H1 (cell line): ENCODE data around the gene ETFBKMT. TPM values are rescaled to one million over a fixed set of nuclear protein-coding genes. Genes with fewer than 3 reads are reported as not detected.

ENCODE experiments used
- CTCF ChIA-PET: fragments of 300-600 bp; sonication (Branson Sonifier 250); formaldehyde crosslinking; loops from one replicate; lab custom pipeline; 2021; ENCODE audit not compliant: partially characterized antibody; lab: Charles Lee
- POLR2A ChIA-PET: fragments of 300-600 bp; sonication (Branson Sonifier 250); formaldehyde crosslinking; loops from one replicate; lab custom pipeline; 2021; ENCODE audit warnings: inconsistent platforms; ENCODE audit not compliant: partially characterized antibody; lab: Charles Lee
- DNase-seq, 2 experiments: peaks; one replicate each; pipeline versions ENCODE4 v3.0.0 to v3.0.0-alpha.2; 2010 to 2022; ENCODE audit warnings: low spot score in 2 of 2, low read depth in 1 of 2, mixed read lengths in 1 of 2
- FAIRE-seq: peaks from 2 replicates; lab custom pipeline; 2011; peaks lifted over from hg19 to GRCh38; lab: Jason Lieb, UNC
- H2AFZ ChIP-seq: 2 replicates; pipeline ENCODE4 v1.8.1; 2012; ENCODE audit warnings: low read length, inconsistent platforms
- H2AK5ac ChIP-seq: 2 replicates; pipeline ENCODE4 v1.6.1; 2013; ENCODE audit warnings: low read depth, low read length
- H2BK120ac ChIP-seq: replicated peaks from 2 replicates; pipeline ENCODE3; 2013; ENCODE audit warnings: low read depth, low read length, inconsistent platforms
- H2BK12ac ChIP-seq: 2 replicates; pipeline ENCODE4 v1.6.1; 2013; ENCODE audit warnings: low read depth, low read length
- H2BK15ac ChIP-seq: 2 replicates; pipeline ENCODE4 v1.6.1; 2013; ENCODE audit warnings: low read length
- H2BK20ac ChIP-seq: 2 replicates; pipeline ENCODE4 v1.6.1; 2013; ENCODE audit warnings: low read length
- H2BK5ac ChIP-seq: 2 replicates; pipeline ENCODE4 v1.6.1; 2013; ENCODE audit warnings: low read depth, low read length
- H3K14ac ChIP-seq: 2 replicates; pipeline ENCODE4 v1.6.1; 2013; ENCODE audit warnings: inconsistent platforms; ENCODE audit not compliant: insufficient read length
- H3K18ac ChIP-seq: 2 replicates; pipeline ENCODE4 v1.6.1; 2013; ENCODE audit warnings: low read length; ENCODE audit errors: extremely low read depth
- H3K23ac ChIP-seq: 2 replicates; pipeline ENCODE4 v1.6.1; 2013; ENCODE audit warnings: inconsistent platforms; ENCODE audit not compliant: insufficient read length
- H3K23me2 ChIP-seq: 2 replicates; pipeline ENCODE4 v1.6.1; 2013; ENCODE audit warnings: low read depth, low read length
- H3K27ac ChIP-seq: 2 replicates; pipeline ENCODE4 v1.6.1; 2011; ENCODE audit warnings: low read depth, low read length, inconsistent platforms
- H3K27me3 ChIP-seq, 4 experiments: replicated peaks in 1 of 4; 1 replicate in 1 of 4; 2 replicates in 3 of 4; pipeline versions ENCODE4 v1.6.1 to v1.8.1; 2011 to 2013; ENCODE audit warnings: low read length in 3 of 4, mild to moderate bottlenecking in 3 of 4, inconsistent platforms in 2 of 4, mixed read lengths in 2 of 4, moderate library complexity in 1 of 4; ENCODE audit not compliant: control insufficient read depth in 3 of 4, insufficient read depth in 3 of 4; ENCODE audit errors: extremely low read depth in 1 of 4
- H3K36me3 ChIP-seq, 4 experiments: 2 replicates each; pipeline versions ENCODE4 v1.6.1 to v1.8.1; 2011 to 2013; ENCODE audit warnings: mild to moderate bottlenecking in 4 of 4, low read length in 3 of 4, moderate library complexity in 2 of 4, control low read depth in 1 of 4, inconsistent platforms in 1 of 4; ENCODE audit not compliant: insufficient read depth in 4 of 4, control insufficient read depth in 2 of 4
- H3K4ac ChIP-seq: replicated peaks from 2 replicates; pipeline ENCODE3; 2013; ENCODE audit warnings: low read length, low read depth, mixed read lengths, inconsistent platforms; ENCODE audit not compliant: insufficient read length
- H3K4me1 ChIP-seq, 4 experiments: replicated peaks in 1 of 4; 1 replicate in 1 of 4; 2 replicates in 3 of 4; pipeline versions ENCODE4 v1.6.1 to v1.8.1; 2011 to 2013; ENCODE audit warnings: low read length in 3 of 4, inconsistent platforms in 2 of 4, mixed read lengths in 1 of 4; ENCODE audit not compliant: insufficient read depth in 4 of 4, control insufficient read depth in 3 of 4
- H3K4me2 ChIP-seq, 2 experiments: 2 replicates each; pipeline versions ENCODE4 v1.6.1 to v1.8.1; 2011 to 2013; ENCODE audit warnings: low read depth in 2 of 2, low read length in 2 of 2, control low read depth in 1 of 2, inconsistent platforms in 1 of 2, mild to moderate bottlenecking in 1 of 2; ENCODE audit not compliant: insufficient read depth in 1 of 2
- H3K4me3 ChIP-seq, 4 experiments: fragments of 200-600, 300-600 bp in 1 of 4; sonication (generic), shearing (Covaris generic), sonication (Bioruptor Twin) in 1 of 4; 2 replicates each; pipeline versions ENCODE4 v1.5.1 to v1.8.1; 2011 to 2016; ENCODE audit warnings: low read length in 4 of 4, low read depth in 3 of 4, control low read depth in 2 of 4, inconsistent platforms in 2 of 4, mild to moderate bottlenecking in 2 of 4, mixed read lengths in 1 of 4, moderate library complexity in 1 of 4; ENCODE audit not compliant: insufficient read depth in 2 of 4; ENCODE audit errors: extremely low read depth in 1 of 4
- H3K56ac ChIP-seq: replicated peaks from 2 replicates; pipeline ENCODE3; 2013; ENCODE audit warnings: low read depth, mild to moderate bottlenecking, mixed read lengths, low read length, inconsistent platforms; ENCODE audit not compliant: insufficient read length
- H3K79me1 ChIP-seq: 2 replicates; pipeline ENCODE4 v1.6.1; 2013; ENCODE audit warnings: low read depth, low read length, control low read depth
- H3K79me2 ChIP-seq, 2 experiments: 2 replicates each; pipeline versions ENCODE4 v1.6.1 to v1.8.1; 2012 to 2013; ENCODE audit warnings: low read length in 2 of 2, mild to moderate bottlenecking in 2 of 2, inconsistent platforms in 1 of 2; ENCODE audit not compliant: insufficient read depth in 2 of 2, control insufficient read depth in 1 of 2
- H3K9ac ChIP-seq, 4 experiments: replicated peaks in 1 of 4; 1 replicate in 1 of 4; 2 replicates in 3 of 4; pipeline versions ENCODE4 v1.6.1 to v1.8.1; 2011 to 2013; ENCODE audit warnings: low read depth in 3 of 4, low read length in 3 of 4, control low read depth in 2 of 4, mild to moderate bottlenecking in 2 of 4, moderate library complexity in 2 of 4, inconsistent platforms in 1 of 4; ENCODE audit errors: extremely low read depth in 1 of 4
- H3K9me3 ChIP-seq, 2 experiments: 2 replicates each; pipeline versions ENCODE4 v1.6.1 to v1.8.1; 2012 to 2013; ENCODE audit warnings: mild to moderate bottlenecking in 2 of 2, moderate library complexity in 2 of 2, control low read depth in 1 of 2, inconsistent platforms in 1 of 2, low read depth in 1 of 2, low read length in 1 of 2, mixed read lengths in 1 of 2; ENCODE audit not compliant: insufficient read depth in 2 of 2
- H4K20me1 ChIP-seq, 2 experiments: replicated peaks in 1 of 2; 2 replicates each; pipeline versions ENCODE3 to v1.8.1; 2011 to 2013; ENCODE audit warnings: inconsistent platforms in 2 of 2, low read length in 2 of 2, mild to moderate bottlenecking in 1 of 2; ENCODE audit not compliant: insufficient read depth in 2 of 2, control insufficient read depth in 1 of 2
- H4K5ac ChIP-seq: 2 replicates; pipeline ENCODE4 v1.6.1; 2013; ENCODE audit warnings: low read length, low read depth, mixed read lengths, inconsistent platforms; ENCODE audit not compliant: insufficient read length
- H4K8ac ChIP-seq: 2 replicates; pipeline ENCODE4 v1.8.0; 2013; ENCODE audit warnings: mild to moderate bottlenecking, moderate library complexity, low read length, inconsistent platforms; ENCODE audit not compliant: insufficient read depth; ENCODE audit errors: extremely low read depth
- H4K91ac ChIP-seq: replicated peaks from 2 replicates; pipeline ENCODE3; 2013; ENCODE audit warnings: low read length, mixed read lengths, inconsistent platforms; ENCODE audit not compliant: insufficient read length
- CBX5 ChIP-seq: fragments of 300-800, 300-1000 bp; sonication (generic); IDR thresholded peaks from 2 replicates; pipeline ENCODE4 v1.7.1; 2016; ENCODE audit warnings: antibody characterized with exemption, low read length, low read depth
- CHD2 ChIP-seq: IDR thresholded peaks from 2 replicates; pipeline ENCODE4 v1.6.1; 2012; ENCODE audit warnings: low read length, improper control_type of control experiment
- E2F6 ChIP-seq: IDR thresholded peaks from 2 replicates; pipeline ENCODE4 v1.6.1; 2012; ENCODE audit warnings: inconsistent platforms
- EGR1 ChIP-seq: IDR thresholded peaks from 2 replicates; pipeline ENCODE4 v1.6.1; 2011; ENCODE audit warnings: low read depth, low read length, borderline replicate concordance
- HDAC6 ChIP-seq: IDR thresholded peaks from one replicate; pipeline ENCODE4 v1.7.1; 2012; ENCODE audit warnings: low read depth, mild to moderate bottlenecking, inconsistent platforms, low read length, moderate library complexity
- MAX ChIP-seq: IDR thresholded peaks from 2 replicates; pipeline ENCODE4 v1.6.1; 2012; ENCODE audit warnings: inconsistent platforms
- POLR2A ChIP-seq, 2 experiments: IDR thresholded peaks; 1 replicate in 1 of 2; 2 replicates in 1 of 2; pipeline ENCODE4 v1.6.1; 2011; ENCODE audit warnings: low read depth in 2 of 2, low read length in 2 of 2, mild to moderate bottlenecking in 2 of 2; ENCODE audit errors: control extremely low read depth in 1 of 2
- POLR2AphosphoS5 ChIP-seq: IDR thresholded peaks from 2 replicates; pipeline ENCODE4 v1.6.1; 2011; ENCODE audit warnings: low read depth, low read length
- RBBP5 ChIP-seq: IDR thresholded peaks from 2 replicates; pipeline ENCODE4 v1.7.1; 2012; ENCODE audit warnings: low read depth, mild to moderate bottlenecking, inconsistent platforms, low read length, moderate library complexity, borderline replicate concordance
- SAP30 ChIP-seq: fragments of 300-600 bp; sonication (generic); IDR thresholded peaks from 2 replicates; pipeline ENCODE4 v1.7.1; 2012; ENCODE audit warnings: low read length, moderate library complexity, mild to moderate bottlenecking, inconsistent platforms; ENCODE audit not compliant: insufficient read depth, insufficient replicate concordance
- SIN3A ChIP-seq, 2 experiments: IDR thresholded peaks in 1 of 2; conservative IDR thresholded peaks in 1 of 2; 2 replicates each; pipeline ENCODE4 v1.6.1; 2011 to 2012; ENCODE audit warnings: low read length in 2 of 2, improper control_type of control experiment in 1 of 2, low read depth in 1 of 2, mild to moderate bottlenecking in 1 of 2
- SIX5 ChIP-seq: IDR thresholded peaks from 2 replicates; pipeline ENCODE4 v1.6.1; 2011; ENCODE audit warnings: mild to moderate bottlenecking, low read depth, low read length
- TAF1 ChIP-seq: IDR thresholded peaks from 2 replicates; pipeline ENCODE4 v1.6.1; 2011; ENCODE audit warnings: mild to moderate bottlenecking, low read depth, low read length
- TAF7 ChIP-seq: optimal IDR thresholded peaks from 2 replicates; pipeline ENCODE3; 2011; ENCODE audit warnings: low read depth, mild to moderate bottlenecking, inconsistent platforms, low read length, moderate library complexity, borderline replicate concordance
- ZNF274 ChIP-seq: IDR thresholded peaks from 2 replicates; pipeline ENCODE4 v1.7.0; 2012; ENCODE audit warnings: low read length, borderline replicate concordance; ENCODE audit errors: extremely low read depth
- WGBS, 2 experiments: shearing (Covaris generic) in 1 of 2; methylation state at CpG; one replicate each; pipeline versions ENCODE4 v1.1.6 to v1.1.7; 2013 to 2015; ENCODE audit warnings: low lambda C conversion rate in 2 of 2, mixed read lengths in 2 of 2, inconsistent platforms in 1 of 2, low coverage in 1 of 2, missing lambda C conversion rate in 1 of 2; ENCODE audit not compliant: insufficient replicate concordance in 2 of 2, insufficient coverage in 1 of 2, insufficient read length in 1 of 2; ENCODE audit errors: extremely low coverage in 1 of 2, missing lambda C conversion rate in 1 of 2; 5-methylcytosine and 5-hydroxymethylcytosine counted together
- polyA plus RNA-seq, 7 experiments: library from polyadenylated mRNA; depleted of rRNA in 3 of 7; stranded (reverse) in 5 of 7; unstranded in 2 of 7; fragments of >200 nt in 5 of 7; fragments of 200-250 nt in 2 of 7; gene quantifications; 1 replicate in 5 of 7; 2 replicates in 1 of 7; 4 replicates in 1 of 7; pipeline versions ENCODE4 v1.2.1 to v1.2.3, GENCODE V29; 2011 to 2013; ENCODE audit warnings: missing spikeins in 2 of 7, mixed read lengths in 2 of 7
- total RNA-seq: library from RNA; stranded (reverse); fragmentation: NEBNext Ultra II Directional; extraction: Animal tissue kit (Norgen Biotek cat#: 25700); gene quantifications from 2 replicates; pipeline ENCODE4 v1.2.1, GENCODE V29; 2021

ETFBKMT gene
- total and polyA plus RNA-seq, 2 of the 8 experiments (the other 6 are each of a cell fraction or from before 2014, with no cell fraction given), result 0.59 to 1.7 TPM

- Histone ChIP-seq H3K79me2 (no peaks in the 10 kb centered on the region), H3K4me1 (no peaks in the 10 kb centered on the region), H3K56ac (no peak overlapping the region), H2AFZ (no peak overlapping the region), H3K4ac (no peak overlapping the region), H3K9me3 (no peaks in the 10 kb centered on the region), H3K79me1 (no peaks in the 10 kb centered on the region), H4K20me1 (no peaks in the 10 kb centered on the region), H2BK15ac (no peak overlapping the region), H2AK5ac (no peak overlapping the region), H3K14ac (no peak overlapping the region), H3K36me3 (no peaks in the 10 kb centered on the region), H3K23ac (no peak overlapping the region), H3K18ac (no peak overlapping the region), H3K4me3 (no peak overlapping the region), H3K23me2 (no peaks in the 10 kb centered on the region), H4K8ac (no peak overlapping the region), H2BK20ac (no peak overlapping the region), H4K5ac (no peak overlapping the region), H2BK5ac (no peak overlapping the region), H2BK12ac (no peak overlapping the region), H3K4me2 (no peak overlapping the region), H3K27me3 (no peaks in the 10 kb centered on the region), H3K9ac (no peak overlapping the region), H2BK120ac (no peak overlapping the region), H3K27ac (no peak overlapping the region), H4K91ac (no peak overlapping the region)
- DNase-seq (no peak), FAIRE-seq (no peak)
- ChIA-PET CTCF (interaction anchor here (0.6 to 2.5 kb wide), 3 partner anchors 232 to 993 kb away, joined by 3 to 31 read pairs (median 3); no protein-coding TSS in a partner anchor), POLR2A (no interaction called here)
- no CpG with 5 or more reads among the region's 1 CpG for WGBS, 2 experiments
- no peak for TF ChIP-seq TAF7
- TF ChIP-seq E2F6, result no peak
- no peak for TF ChIP-seq HDAC6
- TF ChIP-seq TAF1, result no peak
- no peak for TF ChIP-seq POLR2AphosphoS5
- no peak for TF ChIP-seq SIN3A (conservative IDR thresholded peaks at IDR 0.05 in 1 of 2, IDR thresholded peaks at IDR 0.05 in 1 of 2; ENCODE audit: low read depth in 1 of 2, low read length in 2 of 2)
- no peak for TF ChIP-seq CBX5
- TF ChIP-seq CHD2, result no peak
- TF ChIP-seq RBBP5, result no peak
- TF ChIP-seq ZNF274, result no peak
- no peak for TF ChIP-seq EGR1
- no peak for TF ChIP-seq SIX5
- no peak for TF ChIP-seq MAX
- TF ChIP-seq SAP30, result no peak
- TF ChIP-seq POLR2A (IDR thresholded peaks at IDR 0.05; ENCODE audit: control extremely low read depth in 1 of 2, low read depth in 2 of 2, low read length in 2 of 2), result no peak
Measured at GRCh38 chr12:31634620-31635019, 24.9 kb upstream of the ETFBKMT start.
